HEK293 (cell line): ENCODE data around the gene SYNC.
A peak's percentile ranks its signal among the peaks of the same experiment; 100 is the strongest.

ENCODE experiments used
- BCL11B ChIP-seq: fragments of 450-650 bp; formaldehyde crosslinking; IDR thresholded peaks from 2 replicates; pipeline ENCODE4 v1.5.1; 2016; ENCODE audit warnings: low read depth, missing biosample characterization, missing genetic modification characterization
- KLF1 ChIP-seq: fragments of 450-650 bp; formaldehyde crosslinking; IDR thresholded peaks from 2 replicates; pipeline ENCODE4 v1.5.1; 2016; ENCODE audit warnings: missing biosample characterization, missing genetic modification characterization
- OSR2 ChIP-seq: fragments of 450-650 bp; formaldehyde crosslinking; IDR thresholded peaks from 2 replicates; pipeline ENCODE4 v1.5.1; 2016; ENCODE audit warnings: missing biosample characterization, missing genetic modification characterization
- SP3 ChIP-seq: fragments of 450-650 bp; formaldehyde crosslinking; IDR thresholded peaks from 2 replicates; pipeline ENCODE4 v1.5.1; 2016; ENCODE audit warnings: missing biosample characterization, missing genetic modification characterization
- WT1 ChIP-seq: fragments of 450-650 bp; formaldehyde crosslinking; IDR thresholded peaks from 2 replicates; pipeline ENCODE4 v1.5.1; 2016; ENCODE audit warnings: missing biosample characterization, missing genetic modification characterization
- YY2 ChIP-seq: fragments of 450-650 bp; formaldehyde crosslinking; IDR thresholded peaks from 2 replicates; pipeline ENCODE4 v1.5.1; 2016; ENCODE audit warnings: missing biosample characterization, missing genetic modification characterization
- ZBTB17 ChIP-seq: fragments of 450-650 bp; formaldehyde crosslinking; IDR thresholded peaks from 2 replicates; pipeline ENCODE4 v1.5.1; 2016; ENCODE audit warnings: missing biosample characterization, missing genetic modification characterization
- ZBTB7A ChIP-seq: fragments of 450-650 bp; formaldehyde crosslinking; IDR thresholded peaks from 2 replicates; pipeline ENCODE4 v1.5.1; 2016; ENCODE audit warnings: low read depth, missing biosample characterization, missing genetic modification characterization
- ZEB2 ChIP-seq: fragments of 450-650 bp; formaldehyde crosslinking; IDR thresholded peaks from 2 replicates; pipeline ENCODE4 v1.5.1; 2016; ENCODE audit warnings: missing biosample characterization, missing genetic modification characterization
- ZNF138 ChIP-seq: fragments of 450-650 bp; formaldehyde crosslinking; IDR thresholded peaks from 2 replicates; pipeline ENCODE4 v1.5.1; 2016; ENCODE audit warnings: missing biosample characterization, missing genetic modification characterization, borderline replicate concordance
- ZNF302 ChIP-seq: fragments of 450-650 bp; formaldehyde crosslinking; IDR thresholded peaks from 2 replicates; pipeline ENCODE4 v1.5.1; 2016; ENCODE audit warnings: missing biosample characterization, missing genetic modification characterization, low read depth
- ZNF404 ChIP-seq: fragments of 450-650 bp; formaldehyde crosslinking; IDR thresholded peaks from 2 replicates; pipeline ENCODE4 v1.5.1; 2017; ENCODE audit warnings: missing biosample characterization, missing genetic modification characterization
- ZNF549 ChIP-seq: fragments of 450-650 bp; IDR thresholded peaks from 2 replicates; pipeline ENCODE4 v1.5.1; 2018; ENCODE audit warnings: missing biosample characterization, missing genetic modification characterization, mild to moderate bottlenecking, inconsistent platforms, moderate library complexity
- ZNF560 ChIP-seq: fragments of 450-650 bp; formaldehyde crosslinking; IDR thresholded peaks from 2 replicates; pipeline ENCODE4 v1.5.1; 2017; ENCODE audit warnings: missing biosample characterization, missing genetic modification characterization, borderline replicate concordance
- ZNF610 ChIP-seq: fragments of 450-650 bp; formaldehyde crosslinking; IDR thresholded peaks from 2 replicates; pipeline ENCODE4 v1.5.1; 2016; ENCODE audit warnings: missing biosample characterization, missing genetic modification characterization, borderline replicate concordance
- ZNF621 ChIP-seq: fragments of 450-650 bp; formaldehyde crosslinking; IDR thresholded peaks from 2 replicates; pipeline ENCODE4 v1.5.1; 2017; ENCODE audit warnings: missing biosample characterization, missing genetic modification characterization
- ZNF623 ChIP-seq: fragments of 450-650 bp; formaldehyde crosslinking; IDR thresholded peaks from 2 replicates; pipeline ENCODE4 v1.5.1; 2016; ENCODE audit warnings: missing biosample characterization, missing genetic modification characterization
- ZNF76 ChIP-seq: fragments of 450-650 bp; formaldehyde crosslinking; IDR thresholded peaks from 2 replicates; pipeline ENCODE4; 2016; ENCODE audit warnings: low read depth, missing biosample characterization, missing genetic modification characterization, borderline replicate concordance
- ZNF768 ChIP-seq: fragments of 450-650 bp; formaldehyde crosslinking; IDR thresholded peaks from 2 replicates; pipeline ENCODE4 v1.5.1; 2018; ENCODE audit warnings: missing biosample characterization, mild to moderate bottlenecking, missing genetic modification characterization
- ZXDB ChIP-seq: fragments of 450-650 bp; formaldehyde crosslinking; IDR thresholded peaks from 2 replicates; pipeline ENCODE4 v1.5.1; 2016; ENCODE audit warnings: missing biosample characterization, missing genetic modification characterization
- TF ChIP-seq, protein P1 (sequence below): fragments of 450-650 bp; formaldehyde crosslinking; IDR thresholded peaks from 2 replicates; pipeline ENCODE4 v1.5.1; 2016; ENCODE audit warnings: missing biosample characterization, missing genetic modification characterization
- TF ChIP-seq, protein P2 (sequence below): fragments of 450-650 bp; formaldehyde crosslinking; IDR thresholded peaks from 2 replicates; pipeline ENCODE4 v1.5.1; 2017; ENCODE audit warnings: missing biosample characterization, missing genetic modification characterization
- TF ChIP-seq, protein P3 (sequence below): sonication (generic); formaldehyde crosslinking; IDR thresholded peaks from 2 replicates; pipeline ENCODE4 v1.8.1; 2022; ENCODE audit warnings: mild to moderate bottlenecking, moderate library complexity, missing genetic modification reagents
- TF ChIP-seq, protein P4 (sequence below): fragments of 450-650 bp; formaldehyde crosslinking; IDR thresholded peaks from 2 replicates; pipeline ENCODE4 v1.5.1; 2016; ENCODE audit warnings: missing biosample characterization, missing genetic modification characterization
- TF ChIP-seq, protein P5 (sequence below): fragments of 450-650 bp; formaldehyde crosslinking; IDR thresholded peaks from 2 replicates; pipeline ENCODE4 v1.5.1; 2016; ENCODE audit warnings: missing biosample characterization, missing genetic modification characterization, low read depth
- TF ChIP-seq, protein P6 (sequence below): fragments of 450-650 bp; formaldehyde crosslinking; IDR thresholded peaks from 2 replicates; pipeline ENCODE4 v1.5.1; 2016; ENCODE audit warnings: missing biosample characterization, missing genetic modification characterization, low read depth

The SYNC gene

DNA sequence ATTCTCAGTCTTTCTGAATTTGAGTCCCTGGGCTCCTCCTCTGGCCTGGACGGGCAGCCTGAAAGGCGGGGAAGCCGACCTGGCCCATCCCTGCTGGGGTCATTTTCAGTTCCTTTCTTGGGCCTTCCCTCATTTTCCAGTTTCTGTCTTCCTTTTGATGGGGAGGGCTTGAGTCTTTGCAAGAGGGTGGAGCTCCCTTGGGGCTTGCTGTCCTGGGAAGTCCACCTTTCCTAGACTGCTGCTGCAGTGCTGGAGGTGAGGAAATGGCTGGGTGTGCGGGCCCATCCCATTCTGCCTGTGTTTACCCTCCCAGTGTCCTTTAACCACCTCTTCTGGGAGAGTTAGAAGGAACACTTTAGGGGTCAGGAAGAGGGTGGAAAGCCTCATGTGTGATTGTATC is 40.4 kb upstream of the SYNC start (continued):
- TF ChIP-seq, protein P1, sequence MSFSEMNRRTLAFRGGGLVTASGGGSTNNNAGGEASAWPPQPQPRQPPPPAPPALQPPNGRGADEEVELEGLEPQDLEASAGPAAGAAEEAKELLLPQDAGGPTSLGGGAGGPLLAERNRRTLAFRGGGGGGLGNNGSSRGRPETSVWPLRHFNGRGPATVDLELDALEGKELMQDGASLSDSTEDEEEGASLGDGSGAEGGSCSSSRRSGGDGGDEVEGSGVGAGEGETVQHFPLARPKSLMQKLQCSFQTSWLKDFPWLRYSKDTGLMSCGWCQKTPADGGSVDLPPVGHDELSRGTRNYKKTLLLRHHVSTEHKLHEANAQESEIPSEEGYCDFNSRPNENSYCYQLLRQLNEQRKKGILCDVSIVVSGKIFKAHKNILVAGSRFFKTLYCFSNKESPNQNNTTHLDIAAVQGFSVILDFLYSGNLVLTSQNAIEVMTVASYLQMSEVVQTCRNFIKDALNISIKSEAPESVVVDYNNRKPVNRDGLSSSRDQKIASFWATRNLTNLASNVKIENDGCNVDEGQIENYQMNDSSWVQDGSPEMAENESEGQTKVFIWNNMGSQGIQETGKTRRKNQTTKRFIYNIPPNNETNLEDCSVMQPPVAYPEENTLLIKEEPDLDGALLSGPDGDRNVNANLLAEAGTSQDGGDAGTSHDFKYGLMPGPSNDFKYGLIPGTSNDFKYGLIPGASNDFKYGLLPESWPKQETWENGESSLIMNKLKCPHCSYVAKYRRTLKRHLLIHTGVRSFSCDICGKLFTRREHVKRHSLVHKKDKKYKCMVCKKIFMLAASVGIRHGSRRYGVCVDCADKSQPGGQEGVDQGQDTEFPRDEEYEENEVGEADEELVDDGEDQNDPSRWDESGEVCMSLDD (tag by site-specific recombination), result no peak
- TF ChIP-seq, protein P2, sequence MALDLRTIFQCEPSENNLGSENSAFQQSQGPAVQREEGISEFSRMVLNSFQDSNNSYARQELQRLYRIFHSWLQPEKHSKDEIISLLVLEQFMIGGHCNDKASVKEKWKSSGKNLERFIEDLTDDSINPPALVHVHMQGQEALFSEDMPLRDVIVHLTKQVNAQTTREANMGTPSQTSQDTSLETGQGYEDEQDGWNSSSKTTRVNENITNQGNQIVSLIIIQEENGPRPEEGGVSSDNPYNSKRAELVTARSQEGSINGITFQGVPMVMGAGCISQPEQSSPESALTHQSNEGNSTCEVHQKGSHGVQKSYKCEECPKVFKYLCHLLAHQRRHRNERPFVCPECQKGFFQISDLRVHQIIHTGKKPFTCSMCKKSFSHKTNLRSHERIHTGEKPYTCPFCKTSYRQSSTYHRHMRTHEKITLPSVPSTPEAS, result no peak
- TF ChIP-seq, protein P3, sequence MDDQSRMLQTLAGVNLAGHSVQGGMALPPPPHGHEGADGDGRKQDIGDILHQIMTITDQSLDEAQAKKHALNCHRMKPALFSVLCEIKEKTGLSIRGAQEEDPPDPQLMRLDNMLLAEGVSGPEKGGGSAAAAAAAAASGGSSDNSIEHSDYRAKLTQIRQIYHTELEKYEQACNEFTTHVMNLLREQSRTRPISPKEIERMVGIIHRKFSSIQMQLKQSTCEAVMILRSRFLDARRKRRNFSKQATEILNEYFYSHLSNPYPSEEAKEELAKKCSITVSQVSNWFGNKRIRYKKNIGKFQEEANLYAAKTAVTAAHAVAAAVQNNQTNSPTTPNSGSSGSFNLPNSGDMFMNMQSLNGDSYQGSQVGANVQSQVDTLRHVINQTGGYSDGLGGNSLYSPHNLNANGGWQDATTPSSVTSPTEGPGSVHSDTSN (CRISPR knock-in tag), result no peak
- TF ChIP-seq ZNF138, result no peak
- TF ChIP-seq BCL11B (tag by site-specific recombination), result no peak
- TF ChIP-seq OSR2, result no peak
- TF ChIP-seq, protein P4, sequence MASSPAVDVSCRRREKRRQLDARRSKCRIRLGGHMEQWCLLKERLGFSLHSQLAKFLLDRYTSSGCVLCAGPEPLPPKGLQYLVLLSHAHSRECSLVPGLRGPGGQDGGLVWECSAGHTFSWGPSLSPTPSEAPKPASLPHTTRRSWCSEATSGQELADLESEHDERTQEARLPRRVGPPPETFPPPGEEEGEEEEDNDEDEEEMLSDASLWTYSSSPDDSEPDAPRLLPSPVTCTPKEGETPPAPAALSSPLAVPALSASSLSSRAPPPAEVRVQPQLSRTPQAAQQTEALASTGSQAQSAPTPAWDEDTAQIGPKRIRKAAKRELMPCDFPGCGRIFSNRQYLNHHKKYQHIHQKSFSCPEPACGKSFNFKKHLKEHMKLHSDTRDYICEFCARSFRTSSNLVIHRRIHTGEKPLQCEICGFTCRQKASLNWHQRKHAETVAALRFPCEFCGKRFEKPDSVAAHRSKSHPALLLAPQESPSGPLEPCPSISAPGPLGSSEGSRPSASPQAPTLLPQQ (tag by site-specific recombination), result peak; percentile 68; the same call in 1 of the 2 replicates
- TF ChIP-seq ZNF560 (tag by site-specific recombination), result no peak
- TF ChIP-seq ZNF621 (tag by site-specific recombination), result no peak
- TF ChIP-seq KLF1 (tag by site-specific recombination), result peak; percentile 68
- no peak for TF ChIP-seq WT1
- TF ChIP-seq YY2, result no peak
- TF ChIP-seq ZBTB17, result no peak
- no peak for TF ChIP-seq ZEB2 (tag by site-specific recombination)
- TF ChIP-seq, protein P5, sequence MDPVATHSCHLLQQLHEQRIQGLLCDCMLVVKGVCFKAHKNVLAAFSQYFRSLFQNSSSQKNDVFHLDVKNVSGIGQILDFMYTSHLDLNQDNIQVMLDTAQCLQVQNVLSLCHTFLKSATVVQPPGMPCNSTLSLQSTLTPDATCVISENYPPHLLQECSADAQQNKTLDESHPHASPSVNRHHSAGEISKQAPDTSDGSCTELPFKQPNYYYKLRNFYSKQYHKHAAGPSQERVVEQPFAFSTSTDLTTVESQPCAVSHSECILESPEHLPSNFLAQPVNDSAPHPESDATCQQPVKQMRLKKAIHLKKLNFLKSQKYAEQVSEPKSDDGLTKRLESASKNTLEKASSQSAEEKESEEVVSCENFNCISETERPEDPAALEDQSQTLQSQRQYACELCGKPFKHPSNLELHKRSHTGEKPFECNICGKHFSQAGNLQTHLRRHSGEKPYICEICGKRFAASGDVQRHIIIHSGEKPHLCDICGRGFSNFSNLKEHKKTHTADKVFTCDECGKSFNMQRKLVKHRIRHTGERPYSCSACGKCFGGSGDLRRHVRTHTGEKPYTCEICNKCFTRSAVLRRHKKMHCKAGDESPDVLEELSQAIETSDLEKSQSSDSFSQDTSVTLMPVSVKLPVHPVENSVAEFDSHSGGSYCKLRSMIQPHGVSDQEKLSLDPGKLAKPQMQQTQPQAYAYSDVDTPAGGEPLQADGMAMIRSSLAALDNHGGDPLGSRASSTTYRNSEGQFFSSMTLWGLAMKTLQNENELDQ, result no peak
- no peak for TF ChIP-seq ZNF404
- TF ChIP-seq ZNF76 (tag by site-specific recombination), result no peak
- TF ChIP-seq, protein P6, sequence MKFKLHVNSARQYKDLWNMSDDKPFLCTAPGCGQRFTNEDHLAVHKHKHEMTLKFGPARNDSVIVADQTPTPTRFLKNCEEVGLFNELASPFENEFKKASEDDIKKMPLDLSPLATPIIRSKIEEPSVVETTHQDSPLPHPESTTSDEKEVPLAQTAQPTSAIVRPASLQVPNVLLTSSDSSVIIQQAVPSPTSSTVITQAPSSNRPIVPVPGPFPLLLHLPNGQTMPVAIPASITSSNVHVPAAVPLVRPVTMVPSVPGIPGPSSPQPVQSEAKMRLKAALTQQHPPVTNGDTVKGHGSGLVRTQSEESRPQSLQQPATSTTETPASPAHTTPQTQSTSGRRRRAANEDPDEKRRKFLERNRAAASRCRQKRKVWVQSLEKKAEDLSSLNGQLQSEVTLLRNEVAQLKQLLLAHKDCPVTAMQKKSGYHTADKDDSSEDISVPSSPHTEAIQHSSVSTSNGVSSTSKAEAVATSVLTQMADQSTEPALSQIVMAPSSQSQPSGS, result no peak
- TF ChIP-seq ZNF302, result no peak
- TF ChIP-seq ZXDB (tag by site-specific recombination), result no peak
- no peak for TF ChIP-seq ZBTB7A (tag by site-specific recombination)
- no peak for TF ChIP-seq ZNF623 (tag by site-specific recombination)
- peak; percentile 20; the same call in 1 of the 2 replicates for TF ChIP-seq SP3 (tag by site-specific recombination)
- TF ChIP-seq ZNF768 (tag by site-specific recombination), result no peak
- no peak for TF ChIP-seq ZNF549 (tag by site-specific recombination)
- no peak for TF ChIP-seq ZNF610 (tag by site-specific recombination)
